ENCODE results near the gene SLC30A7. TPM values are rescaled to one million over a fixed set of nuclear protein-coding genes. Genes with fewer than 3 reads are reported as not detected.
"Not testable (repeated sequence)": the region's sequence is repeated elsewhere in the genome, so short reads cannot be mapped to it uniquely, and the experiment has no call there.

Gene SLC30A7
- total RNA-seq, 1 donor from 2014 or later, result 5.7 TPM

DNA sequence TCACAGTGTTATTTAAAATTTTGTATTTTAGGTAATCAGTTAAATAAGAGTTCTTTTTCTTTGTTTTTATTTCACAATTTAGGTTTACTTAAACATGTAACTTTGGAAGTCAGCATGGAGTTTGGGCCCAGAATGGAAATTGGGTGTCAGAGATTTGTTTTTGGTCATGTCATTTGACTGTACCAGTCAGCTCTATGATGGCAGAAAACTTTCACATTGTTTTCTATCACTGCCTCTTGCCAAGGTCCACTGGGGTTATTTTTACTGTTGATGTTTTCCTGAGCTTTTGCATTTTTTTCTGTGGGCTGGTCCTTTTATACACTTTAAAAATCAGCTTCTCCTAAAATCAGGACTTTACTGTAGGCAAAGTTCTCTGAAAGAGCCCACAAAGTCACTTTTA is 54.4 kb downstream of the SLC30A7 start:
- Histone ChIP-seq H3K9me3 (replicated peaks) (peaks cover 5% of the 10 kb centered on the region), H3K27ac (replicated peaks) (no peak overlapping the region), H3K4me1 (peaks cover 19% of the 10 kb centered on the region), H3K4me3 (no peak overlapping the region), H3K36me3 (peaks cover 20% of the 10 kb centered on the region), H3K27me3 (ENCODE audit: low read depth) (no peaks in the 10 kb centered on the region)
- intact Hi-C loops (cut with micrococcal nuclease), result no loop called here
- TF ChIP-seq, protein P1, sequence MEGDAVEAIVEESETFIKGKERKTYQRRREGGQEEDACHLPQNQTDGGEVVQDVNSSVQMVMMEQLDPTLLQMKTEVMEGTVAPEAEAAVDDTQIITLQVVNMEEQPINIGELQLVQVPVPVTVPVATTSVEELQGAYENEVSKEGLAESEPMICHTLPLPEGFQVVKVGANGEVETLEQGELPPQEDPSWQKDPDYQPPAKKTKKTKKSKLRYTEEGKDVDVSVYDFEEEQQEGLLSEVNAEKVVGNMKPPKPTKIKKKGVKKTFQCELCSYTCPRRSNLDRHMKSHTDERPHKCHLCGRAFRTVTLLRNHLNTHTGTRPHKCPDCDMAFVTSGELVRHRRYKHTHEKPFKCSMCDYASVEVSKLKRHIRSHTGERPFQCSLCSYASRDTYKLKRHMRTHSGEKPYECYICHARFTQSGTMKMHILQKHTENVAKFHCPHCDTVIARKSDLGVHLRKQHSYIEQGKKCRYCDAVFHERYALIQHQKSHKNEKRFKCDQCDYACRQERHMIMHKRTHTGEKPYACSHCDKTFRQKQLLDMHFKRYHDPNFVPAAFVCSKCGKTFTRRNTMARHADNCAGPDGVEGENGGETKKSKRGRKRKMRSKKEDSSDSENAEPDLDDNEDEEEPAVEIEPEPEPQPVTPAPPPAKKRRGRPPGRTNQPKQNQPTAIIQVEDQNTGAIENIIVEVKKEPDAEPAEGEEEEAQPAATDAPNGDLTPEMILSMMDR (IDR thresholded peaks at IDR 0.05; ENCODE audit: borderline replicate concordance), result no peak
- DNase-seq, result no peak

DNA sequence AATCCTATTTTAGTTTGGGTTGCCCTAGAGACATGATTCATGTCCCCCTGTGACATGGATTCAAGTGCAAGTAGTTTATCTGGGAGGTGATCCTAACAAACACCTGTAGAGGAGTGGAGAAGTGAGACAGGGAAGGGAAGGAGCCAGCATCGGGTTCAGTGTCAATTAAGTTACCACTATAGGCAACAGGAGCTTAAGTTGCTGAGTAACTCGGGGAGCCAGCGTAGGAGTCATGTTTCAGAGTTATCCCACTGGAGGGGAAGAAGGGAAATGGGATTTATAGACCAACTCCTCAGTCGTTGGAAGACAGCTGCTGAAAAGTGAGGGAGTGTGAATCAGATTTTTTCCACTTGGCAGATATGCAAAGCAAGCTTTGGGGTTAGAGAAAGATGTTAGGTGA is 54.9 kb downstream of the SLC30A7 start:
- Histone ChIP-seq H3K36me3 (peaks cover 20% of the 10 kb centered on the region), H3K27me3 (ENCODE audit: low read depth) (no peaks in the 10 kb centered on the region), H3K4me3 (no peak overlapping the region), H3K9me3 (replicated peaks) (peaks cover 5% of the 10 kb centered on the region), H3K4me1 (peaks cover 23% of the 10 kb centered on the region), H3K27ac (replicated peaks) (no peak overlapping the region)
- DNase-seq, result no peak
- TF ChIP-seq, protein P1 (IDR thresholded peaks at IDR 0.05; ENCODE audit: borderline replicate concordance), result no peak
- intact Hi-C loops (cut with micrococcal nuclease), result no loop called here

DNA sequence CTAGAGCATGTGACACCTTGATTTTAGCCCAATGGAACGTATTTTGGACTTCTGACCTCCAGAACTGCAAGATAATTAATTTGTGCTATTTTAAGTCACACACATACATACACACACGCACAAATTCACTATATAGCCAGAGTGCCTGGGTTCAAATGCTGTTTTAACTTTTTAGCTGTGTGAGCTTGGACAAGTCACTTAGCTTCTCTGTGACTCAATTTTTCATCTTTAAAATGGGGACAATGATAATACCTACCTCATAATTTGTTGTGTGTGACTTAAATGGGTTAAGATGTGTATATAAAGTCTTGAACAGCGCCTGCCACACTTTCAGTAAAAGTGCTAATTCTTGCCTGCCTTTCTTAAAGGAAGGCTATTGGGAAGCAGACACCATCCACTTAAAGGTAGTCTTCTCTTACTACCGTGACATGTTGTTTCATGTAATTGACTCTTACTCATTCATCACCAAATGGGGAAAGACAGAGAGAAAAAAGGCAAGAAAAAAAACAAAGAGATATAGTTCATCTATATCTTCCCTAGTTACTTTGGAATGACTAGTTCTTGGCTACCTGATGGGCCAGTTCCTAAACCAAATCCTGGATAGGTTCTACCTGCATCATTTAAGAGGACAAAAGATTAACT is 56.3 kb downstream of the SLC30A7 start:
- TF ChIP-seq, protein P1 (IDR thresholded peaks at IDR 0.05; ENCODE audit: borderline replicate concordance), result no peak

DNA sequence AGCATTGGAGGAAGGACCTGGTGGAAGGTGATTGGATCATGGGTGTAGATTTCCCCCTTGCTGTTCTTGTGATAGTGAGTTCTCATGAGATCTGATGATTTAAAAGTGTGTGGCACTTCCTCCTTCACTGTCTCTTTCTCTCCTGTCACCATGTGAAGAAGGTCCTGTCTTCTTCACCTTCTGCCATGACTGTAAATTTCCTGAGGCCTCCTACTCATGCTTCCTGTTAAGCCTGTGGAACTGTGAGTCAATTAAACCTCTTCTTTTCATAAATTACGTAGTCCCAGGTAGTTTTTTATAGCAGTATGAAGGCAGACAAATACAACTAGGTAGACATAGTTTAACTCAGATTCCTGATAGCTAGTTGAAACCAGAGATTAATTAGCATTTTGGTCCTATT is 57.1 kb downstream of the SLC30A7 start:
- Histone ChIP-seq H3K4me1 (peaks cover 24% of the 10 kb centered on the region), H3K36me3 (peaks cover 22% of the 10 kb centered on the region)
- H3K4me3 ChIP-seq; DNase-seq; intact Hi-C loops (cut with micrococcal nuclease); H3K27ac ChIP-seq (replicated peaks); H3K27me3 ChIP-seq (ENCODE audit: low read depth); H3K9me3 ChIP-seq (replicated peaks): not testable (repeated sequence)

More for the DNA sequence above, 56.3 kb downstream of the SLC30A7 start:
- DNase-seq, result no peak
- H3K4me3 ChIP-seq, result no peak overlapping the region
- no peak overlapping the region for H3K27ac ChIP-seq (replicated peaks)
- no peaks in the 10 kb centered on the region for H3K27me3 ChIP-seq (ENCODE audit: low read depth)
- H3K9me3 ChIP-seq (replicated peaks), result peaks cover 5% of the 10 kb centered on the region
- H3K36me3 ChIP-seq, result peaks cover 23% of the 10 kb centered on the region
- intact Hi-C loops (cut with micrococcal nuclease), result no loop called here
- H3K4me1 ChIP-seq, result peaks cover 24% of the 10 kb centered on the region

DNA sequence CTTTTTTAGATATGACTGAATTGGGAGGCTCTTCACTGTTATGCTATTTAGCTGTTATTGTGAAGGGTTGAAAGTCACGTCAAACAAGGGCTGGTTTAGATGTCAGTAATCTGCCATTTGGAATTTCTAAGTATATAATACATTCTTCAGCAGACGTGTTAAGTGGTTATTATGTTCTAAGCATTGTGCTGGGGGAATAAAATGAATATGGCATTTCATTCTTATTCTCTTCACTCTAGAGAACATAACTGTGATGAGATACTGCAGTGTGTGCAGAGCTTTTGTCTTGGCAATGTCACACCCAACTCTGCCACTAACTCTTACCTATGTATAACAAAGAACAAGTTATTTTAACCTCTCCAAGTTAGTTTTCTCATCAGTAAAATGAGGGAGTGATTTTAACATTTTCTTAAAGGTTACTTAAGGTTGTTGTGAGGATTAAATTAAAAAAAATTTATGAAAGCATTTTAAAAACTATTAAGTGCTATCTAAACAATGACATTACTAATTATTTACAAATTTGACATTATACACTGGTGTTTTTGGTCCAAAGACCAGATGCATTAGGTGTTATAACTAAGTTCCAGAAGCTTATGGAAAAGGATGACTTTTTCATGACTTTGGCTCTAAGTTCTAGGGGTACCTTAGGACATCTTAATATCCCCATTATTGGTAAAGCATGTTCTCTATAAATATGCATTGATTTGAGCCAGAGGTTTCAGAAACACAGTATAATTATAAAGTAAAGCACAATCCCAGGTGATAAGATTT is 58.3 kb downstream of the SLC30A7 start:
- Histone ChIP-seq H3K4me1 (peaks cover 22% of the 10 kb centered on the region), H3K27me3 (ENCODE audit: low read depth) (no peaks in the 10 kb centered on the region), H3K9me3 (replicated peaks) (no peaks in the 10 kb centered on the region), H3K27ac (replicated peaks) (no peak overlapping the region), H3K4me3 (no peak overlapping the region), H3K36me3 (peaks cover 19% of the 10 kb centered on the region)
- DNase-seq, result no peak
- TF ChIP-seq, protein P1 (IDR thresholded peaks at IDR 0.05; ENCODE audit: borderline replicate concordance), result no peak
- intact Hi-C loops (cut with micrococcal nuclease), result no loop called here

DNA sequence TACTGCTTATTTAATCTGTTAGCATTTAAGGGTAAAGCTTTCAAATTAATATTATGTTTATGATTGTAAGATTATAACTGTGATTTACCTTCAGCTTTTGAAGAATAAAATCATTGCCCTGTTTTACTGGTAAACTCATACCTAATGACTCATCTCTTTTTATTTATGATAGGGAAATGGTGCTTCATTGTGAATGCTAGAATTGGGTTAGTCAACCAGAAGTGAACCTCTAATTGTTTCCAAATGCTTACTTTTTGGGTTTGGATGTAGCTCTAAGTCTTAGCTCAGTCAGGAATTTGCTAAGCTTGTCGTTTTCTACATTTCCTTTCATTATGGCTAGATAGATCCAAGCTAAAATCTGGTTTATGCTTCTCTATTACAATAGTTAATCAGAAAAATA is 59.4 kb downstream of the SLC30A7 start:
- TF ChIP-seq, protein P1 (IDR thresholded peaks at IDR 0.05; ENCODE audit: borderline replicate concordance), result no peak
- no peak for DNase-seq
- Histone ChIP-seq H3K4me1 (peaks cover 17% of the 10 kb centered on the region), H3K36me3 (peaks cover 19% of the 10 kb centered on the region), H3K9me3 (replicated peaks) (no peaks in the 10 kb centered on the region), H3K27me3 (ENCODE audit: low read depth) (no peaks in the 10 kb centered on the region), H3K27ac (replicated peaks) (no peak overlapping the region), H3K4me3 (no peak overlapping the region)
- intact Hi-C loops (cut with micrococcal nuclease), result no loop called here
